GM10266 (cell line): ENCODE measurements around the gene C2CD2L.
A peak's percentile ranks its signal among the peaks of the same experiment; 100 is the strongest.

Experiments
- DNase-seq: peaks from one replicate; pipeline ENCODE4 v3.0.0; 2012; ENCODE audit errors: extremely low spot score
- TF ChIP-seq, protein P1 (sequence below): IDR thresholded peaks from 2 replicates; pipeline ENCODE4 v1.5.1; 2012; ENCODE audit warnings: mild to moderate bottlenecking, low read depth; ENCODE audit not compliant: control insufficient read depth, insufficient read depth; ENCODE audit errors: missing control alignments

Gene C2CD2L

GRCh38 chr11:119117004-119117706 lies 10.0 kb downstream of the C2CD2L start:
- DNase-seq: no peak
- TF ChIP-seq, protein P1, sequence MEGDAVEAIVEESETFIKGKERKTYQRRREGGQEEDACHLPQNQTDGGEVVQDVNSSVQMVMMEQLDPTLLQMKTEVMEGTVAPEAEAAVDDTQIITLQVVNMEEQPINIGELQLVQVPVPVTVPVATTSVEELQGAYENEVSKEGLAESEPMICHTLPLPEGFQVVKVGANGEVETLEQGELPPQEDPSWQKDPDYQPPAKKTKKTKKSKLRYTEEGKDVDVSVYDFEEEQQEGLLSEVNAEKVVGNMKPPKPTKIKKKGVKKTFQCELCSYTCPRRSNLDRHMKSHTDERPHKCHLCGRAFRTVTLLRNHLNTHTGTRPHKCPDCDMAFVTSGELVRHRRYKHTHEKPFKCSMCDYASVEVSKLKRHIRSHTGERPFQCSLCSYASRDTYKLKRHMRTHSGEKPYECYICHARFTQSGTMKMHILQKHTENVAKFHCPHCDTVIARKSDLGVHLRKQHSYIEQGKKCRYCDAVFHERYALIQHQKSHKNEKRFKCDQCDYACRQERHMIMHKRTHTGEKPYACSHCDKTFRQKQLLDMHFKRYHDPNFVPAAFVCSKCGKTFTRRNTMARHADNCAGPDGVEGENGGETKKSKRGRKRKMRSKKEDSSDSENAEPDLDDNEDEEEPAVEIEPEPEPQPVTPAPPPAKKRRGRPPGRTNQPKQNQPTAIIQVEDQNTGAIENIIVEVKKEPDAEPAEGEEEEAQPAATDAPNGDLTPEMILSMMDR: no peak

GRCh38 chr11:119118227-119118626 lies 11.1 kb downstream of the C2CD2L start:
- TF ChIP-seq, protein P1: no peak
- no peak for DNase-seq

DNA sequence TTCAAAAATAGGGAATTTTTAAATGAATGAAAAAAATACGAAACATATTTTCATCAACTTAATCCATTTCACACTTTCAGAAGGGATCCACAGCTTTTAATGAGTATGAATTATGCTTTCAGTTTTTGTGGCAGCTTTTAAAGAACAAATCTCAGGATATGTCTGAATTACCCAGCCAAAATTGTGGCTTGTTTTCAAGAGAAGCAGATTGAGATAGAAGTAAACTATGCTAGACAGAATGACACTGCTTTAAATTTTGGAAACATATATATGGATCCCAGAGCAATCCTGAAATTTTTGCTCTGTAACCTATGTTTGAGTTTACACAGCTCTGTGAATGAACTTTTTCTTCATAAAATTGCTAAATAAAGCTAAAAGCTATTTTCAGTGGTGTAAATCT lies 11.8 kb downstream of the C2CD2L start:
- DNase-seq: no peak
- TF ChIP-seq, protein P1: no peak

GRCh38 chr11:119120639-119121007 lies 13.5 kb downstream of the C2CD2L start:
- DNase-seq: no peak
- TF ChIP-seq, protein P1: no peak

GRCh38 chr11:119121008-119121810 lies 14.1 kb downstream of the C2CD2L start, which contains the start of gene HINFP:
Gene HINFP, plus strand, starts transcription at chr11:119121580. Its CDS starts 5,365 bp downstream, at chr11:119126945.
- peak; percentile 96 for DNase-seq

GRCh38 chr11:119121811-119122124 lies 14.6 kb downstream of the C2CD2L start:
- DNase-seq: peak; percentile 40
- TF ChIP-seq, protein P1: no peak

More at GRCh38 chr11:119121008-119121810, 14.1 kb downstream of the C2CD2L start, which contains the start of gene HINFP:
- TF ChIP-seq, protein P1: no peak

DNA sequence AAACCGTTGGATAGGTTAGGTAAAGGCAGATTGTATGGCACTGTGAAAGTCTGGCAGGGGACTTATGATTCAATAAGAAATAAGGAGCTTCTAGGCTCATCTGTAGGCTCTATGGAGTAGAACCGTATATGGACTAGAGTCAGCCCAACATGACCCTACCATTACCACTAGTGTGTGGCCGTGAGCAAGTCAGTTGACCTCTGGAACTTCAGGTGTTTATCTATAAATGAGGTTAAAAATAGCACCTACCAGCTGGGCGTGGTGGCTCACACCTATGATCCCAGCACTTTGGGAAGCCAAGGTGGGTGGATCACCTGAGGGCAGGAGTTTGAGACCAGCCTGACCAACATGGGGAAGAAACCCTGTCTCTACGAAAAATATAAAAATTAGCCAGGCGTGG lies 18.7 kb downstream of the C2CD2L start:
- TF ChIP-seq, protein P1: no peak
- DNase-seq: no peak
